ENCODE measurements around the gene MLC1. TPM values are rescaled to one million over a fixed set of nuclear protein-coding genes. Genes with fewer than 3 reads are reported as not detected.

MLC1 gene
- total and polyA plus RNA-seq, 4 donors, result 0.65 to 2.6 (median 0.77) TPM

- WGBS, 2 donors, result 83 to 88% methylated on average over 10 of the region's 10 CpGs
These were observed 44.0 kb upstream of the MLC1 start for GRCh38 chr22:50129121-50129736.

GRCh38 chr22:50125029-50125428, 39.8 kb upstream of the MLC1 start:
- TF ChIP-seq CTCF (IDR thresholded peaks at IDR 0.05; ENCODE audit: control extremely low read depth, extremely low read depth), result no peak
- Histone ChIP-seq H3K27ac (ENCODE audit: low read depth in 1 of 2, low read length in 1 of 2) (no peak overlapping the region), H3K4me1 (ENCODE audit: control insufficient read depth in 5 of 5, insufficient read depth in 5 of 5, low read length in 5 of 5) (peaks cover 0 to 3% (median 0%) of the 10 kb centered on the region in 5 donors), H3K4me3 (no peak overlapping the region), H3K36me3 (ENCODE audit: control insufficient read depth in 4 of 4, insufficient read depth in 4 of 4, low read length in 4 of 4) (peaks cover 0 to 4% (median 2%) of the 10 kb centered on the region in 4 donors), H3K27me3 (ENCODE audit: control insufficient read depth in 3 of 3, insufficient read depth in 3 of 3, low read length in 2 of 3) (no peaks in the 10 kb centered on the region), H3K9ac (ENCODE audit: insufficient read depth in 1 of 2, low read length in 2 of 2) (no peak overlapping the region), H3K9me3 (ENCODE audit: control insufficient read depth in 4 of 4, insufficient read depth in 3 of 4, low read length in 3 of 4) (peaks cover 0 to 6% (median 0%) of the 10 kb centered on the region in 4 donors)
- DNase-seq (no peak), ATAC-seq (ENCODE audit: insufficient read depth, low FRiP score) (no peak)
- WGBS, 2 donors, result 82 to 90% methylated on average over 9 of the region's 9 CpGs

More at GRCh38 chr22:50129121-50129736, 44.0 kb upstream of the MLC1 start:
- peaks cover 0 to 2% (median 0%) of the 10 kb centered on the region in 4 donors for H3K9me3 ChIP-seq (ENCODE audit: control insufficient read depth in 4 of 4, insufficient read depth in 3 of 4, low read length in 3 of 4)
- no peak overlapping the region for H3K9ac ChIP-seq (ENCODE audit: insufficient read depth in 1 of 2, low read length in 2 of 2)
- DNase-seq (no peak), ATAC-seq (ENCODE audit: insufficient read depth, low FRiP score) (no peak)
- H3K27ac ChIP-seq (ENCODE audit: low read depth in 1 of 2, low read length in 1 of 2), result no peak overlapping the region
- H3K4me1 ChIP-seq (ENCODE audit: control insufficient read depth in 5 of 5, insufficient read depth in 5 of 5, low read length in 5 of 5), result no peaks in the 10 kb centered on the region
- H3K36me3 ChIP-seq (ENCODE audit: control insufficient read depth in 4 of 4, insufficient read depth in 4 of 4, low read length in 4 of 4), result peaks cover 0 to 9% (median 2%) of the 10 kb centered on the region in 4 donors
- no peaks in the 10 kb centered on the region for H3K27me3 ChIP-seq (ENCODE audit: control insufficient read depth in 3 of 3, insufficient read depth in 3 of 3, low read length in 2 of 3)
- H3K4me3 ChIP-seq, result no peak overlapping the region
- no peak for TF ChIP-seq CTCF (IDR thresholded peaks at IDR 0.05; ENCODE audit: control extremely low read depth, extremely low read depth)

GRCh38 chr22:50123119-50123518, 37.9 kb upstream of the MLC1 start:
- 88 to 95% methylated on average over 4 of the region's 4 CpGs for WGBS, 2 donors
- no peak overlapping the region for H3K27ac ChIP-seq (ENCODE audit: low read depth in 1 of 2, low read length in 1 of 2)
- H3K4me3 ChIP-seq, result no peak overlapping the region
- H3K27me3 ChIP-seq (ENCODE audit: control insufficient read depth in 3 of 3, insufficient read depth in 3 of 3, low read length in 2 of 3), result no peaks in the 10 kb centered on the region
- peaks cover 0 to 6% (median 0%) of the 10 kb centered on the region in 4 donors for H3K9me3 ChIP-seq (ENCODE audit: control insufficient read depth in 4 of 4, insufficient read depth in 3 of 4, low read length in 3 of 4)
- peaks cover 0 to 3% (median 0%) of the 10 kb centered on the region in 4 donors for H3K36me3 ChIP-seq (ENCODE audit: control insufficient read depth in 4 of 4, insufficient read depth in 4 of 4, low read length in 4 of 4)
- no peak overlapping the region for H3K9ac ChIP-seq (ENCODE audit: insufficient read depth in 1 of 2, low read length in 2 of 2)
- H3K4me1 ChIP-seq (ENCODE audit: control insufficient read depth in 5 of 5, insufficient read depth in 5 of 5, low read length in 5 of 5), result peaks cover 0 to 21% (median 11%) of the 10 kb centered on the region in 5 donors
- DNase-seq (no peak), ATAC-seq (ENCODE audit: insufficient read depth, low FRiP score) (no peak)
- TF ChIP-seq CTCF (IDR thresholded peaks at IDR 0.05; ENCODE audit: control extremely low read depth, extremely low read depth), result no peak

Data from lung (tissue), 12 donors.